Activated T-cell treated with anti-CD3 and anti-CD28 coated beads, Interleukin-2, amount 50 U/mL, for 1 hour (primary cell): ENCODE measurements around the gene LIMCH1.
"Not testable (repeated sequence)": the region's sequence is repeated elsewhere in the genome, so short reads cannot be mapped to it uniquely, and the experiment has no call there.

Experiments used
- DNase-seq: peaks from one replicate; pipeline ENCODE4 v3.0.0-alpha.2; 2020

Gene LIMCH1

GRCh38 chr4:41692717-41693345, 154.9 kb downstream of the LIMCH1 start:
- DNase-seq = no peak

- DNase-seq = no peak
These were observed 155.7 kb downstream of the LIMCH1 start for GRCh38 chr4:41693629-41694028.

DNA sequence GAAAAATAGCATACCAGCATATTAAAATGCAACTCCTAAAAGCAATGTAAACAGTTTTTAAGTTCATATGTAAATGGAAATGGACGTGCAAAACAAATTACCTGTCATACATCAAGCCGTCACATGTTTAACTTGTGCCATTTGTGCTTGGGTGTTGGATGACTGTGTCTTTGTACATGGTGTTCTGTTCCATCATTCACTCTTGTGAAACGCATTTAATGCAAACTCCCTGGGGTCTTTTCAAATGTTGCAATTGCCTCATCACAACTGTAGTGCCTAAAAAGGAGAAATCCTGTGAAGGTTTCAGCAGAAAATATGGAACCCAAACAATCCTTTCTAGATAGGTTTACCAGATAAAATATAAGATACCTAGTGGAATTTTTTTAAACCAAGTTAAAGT, 158.2 kb downstream of the LIMCH1 start:
- no peak for DNase-seq

DNA sequence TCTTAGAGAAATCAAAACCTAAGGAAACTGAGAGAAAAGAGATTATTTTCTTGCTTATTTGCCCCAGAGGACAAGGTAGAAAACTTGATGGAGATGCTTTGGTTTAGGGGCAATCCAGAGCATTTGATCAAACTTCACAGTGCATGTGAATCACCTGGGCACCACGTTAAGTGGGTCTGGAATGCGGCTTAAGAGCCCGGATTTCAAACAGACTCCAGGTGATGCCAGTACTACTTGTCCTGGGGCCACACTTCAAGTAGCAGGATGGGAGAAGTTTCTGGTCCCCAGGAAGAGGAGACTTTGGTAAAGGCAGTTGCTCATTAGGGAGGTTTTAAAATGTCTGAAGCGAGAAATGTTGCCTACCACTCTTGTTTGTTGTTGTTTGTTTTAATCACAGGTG, 158.8 kb downstream of the LIMCH1 start:
- no peak for DNase-seq

DNA sequence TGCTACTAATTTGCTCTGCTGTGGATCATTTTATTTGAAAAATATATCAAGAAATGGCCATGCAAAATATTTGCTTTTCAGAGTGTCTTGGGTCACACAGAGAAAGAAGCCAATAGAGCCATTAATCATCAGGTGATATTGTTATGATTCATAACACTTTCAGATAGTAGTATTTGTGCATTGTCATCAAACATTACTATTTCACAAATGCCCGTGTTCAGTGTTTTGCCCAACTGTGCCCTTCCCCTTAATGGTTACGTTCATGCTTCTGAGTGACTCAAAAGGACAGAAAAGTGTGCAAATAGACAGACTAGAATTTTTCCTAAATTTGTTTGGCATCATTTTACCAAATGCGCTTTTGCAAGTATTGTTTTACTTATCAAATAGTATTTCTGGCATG, 164.0 kb downstream of the LIMCH1 start:
- no peak for DNase-seq

GRCh38 chr4:41702770-41703169, 164.8 kb downstream of the LIMCH1 start:
- no peak for DNase-seq

- no peak for DNase-seq
These were observed 165.8 kb downstream of the LIMCH1 start for GRCh38 chr4:41703785-41704184.

- no peak for DNase-seq
These were observed 172.0 kb downstream of the LIMCH1 start for GRCh38 chr4:41709844-41710481.

- not testable (repeated sequence) for DNase-seq
These were observed 173.7 kb downstream of the LIMCH1 start for GRCh38 chr4:41711654-41712053.

- DNase-seq = no peak
These were observed 174.5 kb downstream of the LIMCH1 start for GRCh38 chr4:41712425-41712824.

DNA sequence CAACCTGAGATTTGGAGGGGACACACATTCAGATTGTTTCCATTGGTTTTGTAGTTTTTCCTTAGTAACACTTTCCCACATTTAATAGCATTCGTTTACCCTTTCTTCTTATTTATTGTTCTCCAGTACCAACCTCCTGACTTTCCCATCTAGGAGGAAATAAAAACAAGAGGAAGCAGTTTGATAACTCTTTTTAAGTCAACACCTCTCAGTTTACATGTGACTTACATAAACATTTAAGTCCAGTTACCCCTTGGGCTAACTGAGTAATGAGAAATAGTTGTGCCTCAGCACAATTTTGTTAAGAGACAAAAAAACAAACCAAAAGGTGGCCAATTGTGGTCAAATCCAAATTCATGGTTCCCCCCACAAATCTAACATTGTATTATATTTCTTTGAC, 175.8 kb downstream of the LIMCH1 start:
- no peak for DNase-seq

- no peak for DNase-seq
These were observed 176.5 kb downstream of the LIMCH1 start for GRCh38 chr4:41714364-41715000.

DNA sequence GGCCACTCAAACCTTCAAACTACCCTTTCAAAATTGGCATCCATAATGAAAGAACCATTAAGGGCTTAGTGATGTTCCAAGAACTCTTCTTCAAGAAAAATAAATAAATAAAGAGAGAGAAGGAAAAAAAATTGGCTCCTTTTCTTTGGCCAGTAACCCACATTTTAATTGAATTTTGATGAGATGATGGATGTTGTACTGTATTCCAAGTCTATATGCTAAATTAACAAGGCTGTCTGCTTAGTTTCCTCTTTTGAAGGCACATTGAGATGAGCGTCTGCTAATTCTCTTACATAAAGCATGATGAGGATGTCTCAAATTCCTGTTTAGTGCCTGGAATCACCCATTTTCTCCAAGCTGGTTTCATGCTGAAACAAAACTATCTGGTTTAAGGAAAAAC, 177.2 kb downstream of the LIMCH1 start:
- DNase-seq = no peak

DNA sequence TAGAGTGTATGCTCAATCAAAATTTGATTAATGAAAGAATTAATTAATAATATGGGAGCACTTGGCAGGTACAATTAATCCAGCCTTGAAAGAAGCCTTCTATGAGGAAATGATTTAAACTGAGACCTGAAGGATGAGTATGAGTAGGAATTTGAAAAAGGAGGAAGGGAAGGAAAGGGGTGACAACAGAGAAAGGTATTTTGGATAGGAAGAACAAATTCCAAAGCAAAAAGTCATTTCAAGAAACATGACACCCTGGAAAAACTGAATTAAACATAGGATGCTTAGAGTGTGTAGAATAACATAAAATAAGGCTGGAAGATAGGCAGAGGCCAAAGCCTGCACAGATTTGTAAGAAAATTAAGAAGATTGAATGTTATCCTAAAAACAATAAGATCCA, 180.9 kb downstream of the LIMCH1 start:
- no peak for DNase-seq

DNA sequence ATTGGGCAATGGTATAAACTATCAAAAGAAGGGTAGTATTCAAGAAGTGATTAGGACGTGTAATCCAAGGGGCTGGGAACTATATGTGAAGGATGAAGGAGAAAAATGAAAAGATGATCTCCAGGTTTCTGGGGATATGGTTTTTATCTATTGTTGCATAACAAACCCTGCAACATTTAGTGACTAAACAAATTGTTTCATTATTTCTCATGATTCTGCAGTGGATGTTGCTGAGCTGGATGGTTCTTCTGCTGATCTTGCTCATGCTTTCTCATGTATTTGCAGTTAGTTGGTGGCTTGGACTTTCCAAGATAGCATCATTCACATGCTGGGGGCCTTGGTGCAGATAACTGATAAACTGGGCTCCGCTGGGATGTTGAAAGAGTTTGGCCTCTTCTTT, 181.5 kb downstream of the LIMCH1 start:
- no peak for DNase-seq

DNA sequence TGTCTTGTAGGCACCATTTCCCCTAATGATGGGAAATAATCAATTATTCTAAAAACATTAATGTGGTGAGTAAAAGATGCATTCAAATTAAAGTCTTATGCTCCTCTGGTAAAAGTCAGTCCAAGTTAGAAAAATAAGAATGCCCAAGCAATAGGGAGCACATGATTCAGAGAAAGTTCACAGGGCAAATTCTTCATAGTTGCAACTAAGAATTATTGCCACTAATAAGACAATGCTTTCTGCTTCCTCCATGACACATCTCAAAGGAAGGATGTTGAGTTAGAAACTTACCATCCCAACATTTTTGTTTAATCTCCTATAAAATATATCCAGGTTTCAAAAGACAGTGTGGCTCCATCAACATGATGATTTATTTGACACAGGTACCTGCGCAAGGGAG, 184.2 kb downstream of the LIMCH1 start:
- DNase-seq = no peak

GRCh38 chr4:41723286-41723685, 185.3 kb downstream of the LIMCH1 start:
- DNase-seq = no peak

GRCh38 chr4:41725254-41725653, 187.3 kb downstream of the LIMCH1 start:
- DNase-seq = no peak

- no peak for DNase-seq
These were observed 190.1 kb downstream of the LIMCH1 start for GRCh38 chr4:41727861-41728572.

DNA sequence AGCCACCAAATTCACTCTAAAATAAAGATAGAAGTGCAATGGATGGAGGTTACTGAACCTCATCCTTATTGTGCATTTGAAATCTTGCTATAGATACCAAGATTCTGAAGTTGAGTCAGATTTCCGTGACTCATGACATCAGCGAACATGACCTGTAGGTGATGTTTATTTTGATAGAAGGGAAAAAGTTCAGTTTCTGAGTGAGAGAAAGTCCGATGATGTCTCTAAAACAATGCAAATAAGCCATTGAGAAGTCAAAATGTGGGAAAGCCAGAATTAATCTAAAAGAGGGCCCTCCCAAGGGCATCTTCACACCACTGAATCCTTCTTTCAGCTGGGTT, 190.6 kb downstream of the LIMCH1 start:
- no peak for DNase-seq

GRCh38 chr4:41731569-41732126, 193.7 kb downstream of the LIMCH1 start:
- no peak for DNase-seq

DNA sequence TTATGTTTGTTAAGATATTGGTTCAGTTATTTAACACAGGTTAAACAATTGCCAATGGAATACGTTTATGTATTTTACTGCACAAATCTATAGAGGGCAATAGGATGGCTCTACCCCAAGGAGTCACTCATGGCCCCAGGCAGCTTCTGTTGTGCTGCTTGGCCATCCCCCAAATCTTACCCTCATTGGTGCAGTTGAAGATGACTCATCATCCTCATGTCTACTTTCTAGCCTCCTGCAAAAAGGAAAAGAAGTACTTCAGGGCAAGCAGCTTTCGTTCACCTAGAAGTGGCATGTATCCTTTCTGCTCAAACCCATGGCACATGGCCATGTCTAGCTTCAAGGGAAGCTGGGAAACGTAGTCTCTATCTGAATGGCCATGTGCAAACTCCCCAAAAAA, 196.4 kb downstream of the LIMCH1 start:
- DNase-seq = no peak

DNA sequence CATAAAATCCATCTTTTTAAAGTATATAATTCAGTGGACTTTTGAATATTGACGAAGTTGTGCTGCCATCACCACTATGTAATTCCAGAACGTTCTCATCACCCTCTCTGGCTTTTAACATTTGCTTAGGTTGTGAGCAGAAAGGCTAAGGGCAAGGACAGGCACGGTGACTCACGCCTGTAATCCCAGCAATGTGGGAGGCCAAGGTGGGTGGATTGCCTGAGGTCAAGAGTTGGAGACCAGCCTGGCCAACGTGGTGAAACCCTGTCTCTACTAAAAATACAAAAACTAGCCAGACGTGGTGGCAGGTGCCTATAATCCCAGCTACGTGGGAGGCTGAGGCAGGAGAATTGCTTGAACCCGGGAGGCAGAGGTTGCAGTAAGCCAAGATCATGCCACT, 199.5 kb downstream of the LIMCH1 start:
- not testable (repeated sequence) for DNase-seq

DNA sequence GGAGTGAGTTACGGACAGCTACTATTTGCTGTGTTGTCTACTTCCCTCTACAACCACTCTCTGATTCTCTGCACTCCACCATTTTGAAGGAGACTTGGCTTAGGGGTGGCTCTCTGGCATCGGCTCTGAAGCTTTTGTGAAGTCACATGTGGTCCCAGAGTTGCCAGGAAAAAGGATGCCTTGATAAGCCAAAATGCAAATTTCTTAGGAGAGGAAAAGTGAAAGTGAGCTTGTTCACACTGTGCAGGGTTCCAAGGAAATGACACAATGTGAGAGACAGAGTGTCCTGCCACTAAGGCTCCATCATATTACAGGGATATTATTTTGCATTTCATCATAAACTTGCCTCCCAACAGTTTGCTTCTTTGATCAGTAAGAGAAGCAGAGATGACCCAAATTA, 203.4 kb downstream of the LIMCH1 start:
- no peak for DNase-seq
